ENCODE measurements around the gene AQP6.
A peak's percentile ranks its signal among the peaks of the same experiment; 100 is the strongest.

AQP6 gene

DNA sequence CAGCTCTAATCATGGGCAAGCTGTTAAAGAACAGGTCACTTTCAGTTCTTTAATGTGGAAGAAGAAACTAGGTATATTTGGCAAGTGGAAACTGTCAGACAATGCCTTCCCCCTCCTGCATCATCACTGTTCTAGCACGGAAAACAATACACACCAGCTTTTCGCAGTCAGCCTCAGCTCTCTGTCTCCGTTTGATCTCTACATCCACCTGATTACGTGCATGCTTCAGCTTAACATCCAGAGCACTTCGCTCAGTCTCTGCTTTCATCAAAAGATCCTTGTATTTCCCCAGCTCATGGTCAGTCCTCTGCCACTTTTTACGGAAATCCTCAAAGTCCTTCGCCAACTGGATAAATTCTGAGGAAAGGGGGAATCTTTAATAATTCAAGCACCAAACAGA lies 33.5 kb downstream of the AQP6 start:
- TF ChIP-seq, protein P1, sequence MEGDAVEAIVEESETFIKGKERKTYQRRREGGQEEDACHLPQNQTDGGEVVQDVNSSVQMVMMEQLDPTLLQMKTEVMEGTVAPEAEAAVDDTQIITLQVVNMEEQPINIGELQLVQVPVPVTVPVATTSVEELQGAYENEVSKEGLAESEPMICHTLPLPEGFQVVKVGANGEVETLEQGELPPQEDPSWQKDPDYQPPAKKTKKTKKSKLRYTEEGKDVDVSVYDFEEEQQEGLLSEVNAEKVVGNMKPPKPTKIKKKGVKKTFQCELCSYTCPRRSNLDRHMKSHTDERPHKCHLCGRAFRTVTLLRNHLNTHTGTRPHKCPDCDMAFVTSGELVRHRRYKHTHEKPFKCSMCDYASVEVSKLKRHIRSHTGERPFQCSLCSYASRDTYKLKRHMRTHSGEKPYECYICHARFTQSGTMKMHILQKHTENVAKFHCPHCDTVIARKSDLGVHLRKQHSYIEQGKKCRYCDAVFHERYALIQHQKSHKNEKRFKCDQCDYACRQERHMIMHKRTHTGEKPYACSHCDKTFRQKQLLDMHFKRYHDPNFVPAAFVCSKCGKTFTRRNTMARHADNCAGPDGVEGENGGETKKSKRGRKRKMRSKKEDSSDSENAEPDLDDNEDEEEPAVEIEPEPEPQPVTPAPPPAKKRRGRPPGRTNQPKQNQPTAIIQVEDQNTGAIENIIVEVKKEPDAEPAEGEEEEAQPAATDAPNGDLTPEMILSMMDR (conservative IDR thresholded peaks at IDR 0.05; ENCODE audit: low read depth, low read length) = no peak
- no peak for DNase-seq (ENCODE audit: low read depth)
- H3K4me3 ChIP-seq (ENCODE audit: low read length) = no peak overlapping the region

DNA sequence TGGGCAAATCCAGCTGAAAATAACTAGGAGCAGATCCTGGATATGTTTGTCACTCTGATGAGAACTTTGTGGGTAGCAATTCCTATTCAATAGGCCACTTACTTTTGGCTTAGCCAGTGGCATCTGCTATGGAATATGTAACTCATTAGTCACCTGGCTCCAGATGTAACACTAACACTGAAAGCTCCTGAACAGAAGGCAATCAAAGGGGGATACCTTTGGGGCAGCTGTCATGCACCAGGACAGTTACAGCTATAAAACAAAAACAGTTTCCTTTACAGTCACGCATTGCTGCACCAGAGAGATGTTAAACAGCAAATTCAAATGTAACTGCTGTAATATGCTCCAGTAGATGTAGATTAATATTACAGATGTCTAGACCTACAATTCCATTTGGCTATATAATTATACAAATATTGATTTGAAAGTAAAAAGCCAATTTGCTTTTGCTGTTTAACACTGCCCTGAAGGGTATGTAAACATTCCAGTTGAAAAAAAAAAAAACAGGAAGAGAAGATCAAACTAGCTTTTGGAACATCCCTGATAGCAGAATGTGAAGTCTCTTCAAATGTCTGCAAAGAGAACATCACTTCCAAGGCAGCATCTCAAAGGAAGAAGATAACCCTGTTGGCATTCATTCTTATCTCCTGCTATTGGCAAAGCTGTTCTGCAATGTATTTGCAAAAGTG lies 34.2 kb downstream of the AQP6 start:
- TF ChIP-seq, protein P1 (conservative IDR thresholded peaks at IDR 0.05; ENCODE audit: low read depth, low read length) = no peak
- no peak overlapping the region for H3K4me3 ChIP-seq (ENCODE audit: low read length)
- DNase-seq (ENCODE audit: low read depth) = no peak

DNA sequence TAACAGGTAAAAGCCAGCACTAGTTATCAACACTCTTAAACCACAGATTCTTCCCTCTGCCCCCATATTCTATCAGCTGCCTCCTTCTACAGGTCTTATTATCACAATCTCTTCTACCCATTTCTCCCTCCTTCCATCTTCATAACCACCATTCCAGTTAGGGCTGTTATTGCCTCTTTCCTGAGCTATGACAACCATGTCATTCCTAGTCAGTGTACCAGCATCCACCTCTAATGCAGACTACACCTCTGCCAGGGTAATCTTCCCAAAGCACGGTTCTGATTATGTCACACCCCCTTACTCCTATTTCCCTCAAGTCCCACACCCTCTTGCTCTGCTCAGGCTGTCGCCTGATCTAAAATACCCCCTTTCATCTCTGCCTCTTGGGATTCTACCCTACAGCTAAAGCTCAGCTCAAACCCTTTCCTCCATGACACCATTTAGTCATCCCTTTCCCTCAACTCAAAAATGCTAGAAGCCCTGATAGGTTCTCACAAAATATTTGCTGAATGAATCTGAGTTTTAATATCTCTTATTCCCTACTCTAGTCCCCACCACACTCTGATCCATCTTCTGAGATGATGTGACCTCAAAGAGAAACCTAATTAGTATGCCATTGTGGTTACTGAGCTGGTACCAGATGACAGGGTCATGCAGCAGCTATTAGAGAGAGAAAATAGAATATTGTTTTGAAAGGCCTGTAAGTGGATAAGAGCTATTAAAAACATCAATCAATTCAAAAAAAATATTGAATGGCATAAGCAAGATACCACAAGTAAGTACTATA lies 40.8 kb downstream of the AQP6 start:
- no peak overlapping the region for H3K4me3 ChIP-seq (ENCODE audit: low read length)
- TF ChIP-seq, protein P1 (conservative IDR thresholded peaks at IDR 0.05; ENCODE audit: low read depth, low read length) = no peak

DNA sequence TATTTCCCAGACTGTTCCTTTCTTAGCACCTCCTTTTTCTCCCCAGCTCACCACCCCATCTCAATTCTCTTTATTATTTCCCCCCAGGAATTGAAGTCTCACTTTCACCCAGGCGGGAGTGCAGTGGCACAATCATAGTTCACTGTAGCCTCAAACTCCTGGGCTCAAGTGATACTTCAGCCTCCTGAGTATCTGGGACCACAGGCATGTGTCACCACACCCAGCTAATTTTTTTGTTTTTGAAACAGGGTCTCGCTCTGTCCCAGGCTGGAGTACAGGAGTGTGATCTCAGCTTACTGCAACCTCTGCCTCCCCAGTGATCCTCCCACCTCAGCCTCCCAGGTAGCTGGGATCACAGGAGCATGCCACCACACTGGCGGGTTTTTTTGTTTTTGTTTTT lies 41.6 kb downstream of the AQP6 start:
- TF ChIP-seq, protein P1 (conservative IDR thresholded peaks at IDR 0.05; ENCODE audit: low read depth, low read length) = no peak
- no peak overlapping the region for H3K4me3 ChIP-seq (ENCODE audit: low read length)
- no peak for DNase-seq (ENCODE audit: low read depth)

More for the DNA sequence above, 40.8 kb downstream of the AQP6 start:
- no peak for DNase-seq (ENCODE audit: low read depth)

DNA sequence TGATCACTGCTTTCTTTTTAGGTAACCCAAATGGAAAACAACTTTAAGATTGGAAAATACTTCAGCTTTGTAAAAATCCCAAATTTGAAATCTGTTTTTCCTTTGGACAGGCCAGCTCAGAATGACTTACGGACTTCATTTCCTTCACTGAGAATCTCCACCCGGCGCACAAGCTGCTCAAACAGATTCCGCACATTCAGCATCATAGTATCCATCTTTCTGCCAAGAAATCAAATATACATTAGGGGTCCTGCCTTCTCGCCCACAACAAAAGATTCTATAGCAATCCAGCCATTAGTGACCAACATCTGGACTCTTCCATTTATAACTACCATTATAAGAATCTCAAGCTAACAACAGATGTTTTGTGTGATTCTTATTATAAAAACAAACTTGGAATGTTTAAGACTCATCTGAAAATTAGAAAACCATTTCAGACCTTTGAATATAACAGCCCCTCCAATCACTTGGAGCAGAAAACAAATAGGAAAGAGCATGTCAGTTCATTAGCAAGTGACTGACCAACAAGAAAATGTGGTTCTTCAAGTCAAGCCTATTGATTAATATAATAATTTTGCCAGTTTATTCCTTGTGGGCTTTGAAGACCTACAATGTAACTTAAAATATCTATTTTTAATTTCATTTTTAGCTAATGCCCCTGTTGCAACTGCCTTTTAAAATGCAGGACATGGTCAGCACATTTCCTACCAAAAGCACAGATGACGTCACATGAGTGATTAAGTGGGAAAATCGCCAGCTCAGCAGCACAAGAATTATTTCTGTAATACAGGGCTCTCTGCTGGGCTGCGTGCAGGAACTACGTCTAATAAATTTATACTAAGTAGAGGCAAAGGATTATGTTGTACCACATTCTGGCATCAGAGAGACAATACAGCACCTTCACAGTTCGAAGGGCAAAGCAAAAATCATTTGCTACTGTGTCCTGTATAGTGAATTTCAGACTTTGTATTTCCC lies 44.0 kb downstream of the AQP6 start:
- no peak overlapping the region for H3K4me3 ChIP-seq (ENCODE audit: low read length)
- TF ChIP-seq, protein P1 (conservative IDR thresholded peaks at IDR 0.05; ENCODE audit: low read depth, low read length) = no peak
- DNase-seq (ENCODE audit: low read depth) = peak; percentile 87

DNA sequence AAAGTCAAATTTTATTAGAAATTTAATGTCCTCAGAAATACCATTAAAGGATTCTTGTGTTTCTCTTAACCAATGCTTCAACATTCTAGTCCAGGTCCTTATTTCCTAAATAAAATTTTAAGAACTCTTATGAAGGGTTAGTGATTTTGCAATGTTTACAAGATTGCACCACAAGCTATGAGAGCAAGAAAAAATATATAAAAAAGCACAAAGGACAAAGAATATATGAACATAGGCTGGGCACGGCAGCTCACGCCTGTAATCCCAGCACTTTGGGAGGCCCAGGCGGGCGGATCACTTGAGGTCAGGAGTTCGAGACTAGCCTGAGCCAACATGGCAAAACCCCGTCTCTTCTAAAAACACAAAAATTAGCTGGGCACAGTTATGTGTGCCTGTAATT lies 44.9 kb downstream of the AQP6 start:
- DNase-seq (ENCODE audit: low read depth) = no peak
- TF ChIP-seq, protein P1 (conservative IDR thresholded peaks at IDR 0.05; ENCODE audit: low read depth, low read length) = no peak
- H3K4me3 ChIP-seq (ENCODE audit: low read length) = no peak overlapping the region
